Epithelial cell of proximal tubule (primary cell): Measurements from ENCODE around the gene INTS1. TPM values are rescaled to one million over a fixed set of nuclear protein-coding genes. Genes with fewer than 3 reads are reported as not detected.

Experiments
- DNase-seq: peaks from one replicate; pipeline ENCODE4 v3.0.0-alpha.2; 2011; ENCODE audit warnings: low read depth
- H3K4me3 ChIP-seq: 2 replicates; pipeline ENCODE4 v1.5.1; 2011; ENCODE audit warnings: low read depth, mild to moderate bottlenecking, low read length
- CTCF ChIP-seq: conservative IDR thresholded peaks from 2 replicates; pipeline ENCODE4 v1.5.1; 2012; ENCODE audit warnings: low read depth, mild to moderate bottlenecking, low read length
- total RNA-seq: library from RNA; depleted of rRNA; stranded (reverse); fragments of >200 nt; gene quantifications from 2 replicates; pipeline ENCODE4 v1.2.3, GENCODE V29; 2015

INTS1 gene
- total RNA-seq, 1 donor from 2014 or later: 88.2 TPM

- no peak for DNase-seq
- TF ChIP-seq CTCF: no peak
These were observed 75.2 kb downstream of the INTS1 start for GRCh38 chr7:1428941-1429501.

GRCh38 chr7:1427064-1427657 lies 77.0 kb downstream of the INTS1 start:
- no peak for TF ChIP-seq CTCF
- no peak overlapping the region for H3K4me3 ChIP-seq
- DNase-seq: no peak

More at GRCh38 chr7:1428941-1429501, 75.2 kb downstream of the INTS1 start:
- H3K4me3 ChIP-seq: no peak overlapping the region

- no peak for TF ChIP-seq CTCF
These were observed 77.7 kb downstream of the INTS1 start for GRCh38 chr7:1426474-1426873.

GRCh38 chr7:1425292-1426136 lies 78.7 kb downstream of the INTS1 start:
- DNase-seq: no peak
- no peak for TF ChIP-seq CTCF
- no peak overlapping the region for H3K4me3 ChIP-seq

More at GRCh38 chr7:1426474-1426873, 77.7 kb downstream of the INTS1 start:
- no peak for DNase-seq
- H3K4me3 ChIP-seq: no peak overlapping the region

GRCh38 chr7:1424041-1424440 lies 80.1 kb downstream of the INTS1 start:
- H3K4me3 ChIP-seq: no peak overlapping the region
- DNase-seq: no peak
- no peak for TF ChIP-seq CTCF

GRCh38 chr7:1423264-1423811 lies 80.9 kb downstream of the INTS1 start:
- no peak for TF ChIP-seq CTCF
- no peak overlapping the region for H3K4me3 ChIP-seq
- DNase-seq: no peak
